Activated naive CD4-positive, alpha-beta T cell treated with Interleukin-2 at 50 U/mL for 16 hours (primary cell): ENCODE data around the gene DNAH6.

Experiments
- DNase-seq: peaks from one replicate; pipeline ENCODE4 v3.0.0-alpha.2; 2020

The DNAH6 gene

GRCh38 chr2:84807063-84807485 lies 290.8 kb downstream of the DNAH6 start:
- no peak for DNase-seq

- no peak for DNase-seq
Measured at GRCh38 chr2:84808279-84808678, 292.0 kb downstream of the DNAH6 start.

- DNase-seq, result no peak
Measured at GRCh38 chr2:84811839-84812431, 295.6 kb downstream of the DNAH6 start.

- DNase-seq, result no peak
Measured at GRCh38 chr2:84815146-84815545, 298.8 kb downstream of the DNAH6 start.

GRCh38 chr2:84816426-84817026 lies 300.2 kb downstream of the DNAH6 start:
- DNase-seq, result no peak

GRCh38 chr2:84817239-84817655 lies 300.9 kb downstream of the DNAH6 start:
- peak; percentile 18 for DNase-seq

- no peak for DNase-seq
Measured at GRCh38 chr2:84821806-84822205, 305.5 kb downstream of the DNAH6 start.

- DNase-seq, result no peak
Measured at GRCh38 chr2:84823229-84823628, 306.9 kb downstream of the DNAH6 start.

GRCh38 chr2:84823788-84824187 lies 307.5 kb downstream of the DNAH6 start:
- no peak for DNase-seq

GRCh38 chr2:84827978-84828575 lies 311.8 kb downstream of the DNAH6 start:
- no peak for DNase-seq

GRCh38 chr2:84829693-84830092 lies 313.4 kb downstream of the DNAH6 start:
- no peak for DNase-seq

- DNase-seq, result no peak
Measured at GRCh38 chr2:84830095-84830494, 313.8 kb downstream of the DNAH6 start.

GRCh38 chr2:84830758-84831500 lies 314.6 kb downstream of the DNAH6 start:
- no peak for DNase-seq

- DNase-seq, result peak; percentile 22
Measured at GRCh38 chr2:84832772-84833461, 316.6 kb downstream of the DNAH6 start.

- DNase-seq, result no peak
Measured at GRCh38 chr2:84833481-84834150, 317.3 kb downstream of the DNAH6 start.

GRCh38 chr2:84836215-84836614 lies 319.9 kb downstream of the DNAH6 start:
- no peak for DNase-seq

- DNase-seq, result no peak
Measured at GRCh38 chr2:84838434-84839145, 322.3 kb downstream of the DNAH6 start.

- DNase-seq, result no peak
Measured at GRCh38 chr2:84839851-84840250, 323.6 kb downstream of the DNAH6 start.

- DNase-seq, result no peak
Measured at GRCh38 chr2:84840306-84840705, 324.0 kb downstream of the DNAH6 start.

GRCh38 chr2:84841577-84841976 lies 325.3 kb downstream of the DNAH6 start:
- no peak for DNase-seq

- no peak for DNase-seq
Measured at GRCh38 chr2:84844141-84844540, 327.8 kb downstream of the DNAH6 start.
